Spleen (tissue), 11 donors: ENCODE data around the gene SLC23A1. TPM values are rescaled to one million over a fixed set of nuclear protein-coding genes. Genes with fewer than 3 reads are reported as not detected.

Experiments
- DNase-seq: peaks from one replicate; pipeline ENCODE4 v3.0.0-alpha.2; 2020
- H3K27ac ChIP-seq, 8 donors: fragments of 200-600 bp; sonication (generic) in 7 of 8; 1 replicate in 4 of 8; 2 replicates in 4 of 8; pipeline versions ENCODE4 v1.5.0 to v1.8.0; 2016 to 2021; ENCODE audit warnings: inconsistent platforms in 4 of 8, mild to moderate bottlenecking in 4 of 8, moderate library complexity in 1 of 8
- H3K27me3 ChIP-seq, 7 donors: fragments of 200-600 bp; sonication (generic) in 6 of 7; replicated peaks in 1 of 7; 1 replicate in 4 of 7; 2 replicates in 3 of 7; pipeline versions ENCODE4 v1.5.0 to v1.8.0; 2016 to 2021; ENCODE audit warnings: inconsistent platforms in 3 of 7, mild to moderate bottlenecking in 1 of 7
- H3K36me3 ChIP-seq, 6 donors: fragments of 200-600 bp; sonication (generic) in 5 of 6; 1 replicate in 4 of 6; 2 replicates in 2 of 6; pipeline versions ENCODE4 v1.5.0 to v1.8.0; 2016 to 2021; ENCODE audit warnings: inconsistent platforms in 2 of 6
- H3K4me1 ChIP-seq, 6 donors: fragments of 200-600 bp; sonication (generic) in 5 of 6; 1 replicate in 3 of 6; 2 replicates in 3 of 6; pipeline versions ENCODE4 v1.5.0 to v1.8.0; 2016 to 2021; ENCODE audit warnings: inconsistent platforms in 3 of 6
- H3K4me3 ChIP-seq, 8 donors: fragments of 200-600 bp; sonication (generic) in 7 of 8; 1 replicate in 4 of 8; 2 replicates in 4 of 8; pipeline versions ENCODE4 v1.5.0 to v1.8.0; 2016 to 2021; ENCODE audit warnings: inconsistent platforms in 4 of 8, mild to moderate bottlenecking in 4 of 8, moderate library complexity in 2 of 8
- H3K9me3 ChIP-seq, 8 donors: fragments of 200-600 bp; sonication (generic) in 7 of 8; 1 replicate in 4 of 8; 2 replicates in 4 of 8; pipeline versions ENCODE4 v1.5.0 to v1.8.0; 2016 to 2021; ENCODE audit warnings: inconsistent platforms in 4 of 8
- POLR2A ChIP-seq, 3 donors: fragments of 450-650 bp; IDR thresholded peaks; one replicate each; pipeline ENCODE4 v1.5.1; 2017; ENCODE audit warnings: antibody characterized with exemption in 3 of 3, mild to moderate bottlenecking in 1 of 3
- POLR2AphosphoS5 ChIP-seq, 3 donors: sonication (generic); formaldehyde crosslinking; IDR thresholded peaks; one replicate each; pipeline ENCODE4 v1.5.1; 2017; ENCODE audit warnings: antibody characterized with exemption in 3 of 3
- WGBS, 5 donors: extraction: QIAGEN DNeasy Blood & Tissue Kit in 3 of 5; methylation state at CpG; one replicate each; pipeline versions ENCODE4 v1.1.5 to v1.1.7; 2013 to 2018; 5-methylcytosine and 5-hydroxymethylcytosine counted together
- intact Hi-C: fragments of 100-400 bp; cut with DNase I; formaldehyde crosslinking; loops from one replicate; pipeline ENCODE4 v1.15.0; 2023; ENCODE audit warnings: low total_unique reads
- polyA plus RNA-seq, 3 donors: library from polyadenylated mRNA; stranded (reverse); fragments of 200-250 nt; gene quantifications; one replicate each; pipeline ENCODE4 v1.2.1, GENCODE V29; 2013
- total RNA-seq, 7 donors: library from RNA; depleted of rRNA in 3 of 7; stranded (reverse); fragments of >200 nt in 3 of 7; fragmentation: NEBNext Ultra II Directional in 4 of 7; extraction: Animal tissue kit (Norgen Biotek cat#: 25700) in 4 of 7; gene quantifications; one replicate each; pipeline versions ENCODE4 v1.1.0 to v1.2.1, GENCODE V29; 2016 to 2021
- TF ChIP-seq, protein P1 (sequence below), 11 experiments: fragments of 200-600 bp in 7 of 11; fragments of 450-650 bp in 4 of 11; sonication (generic) in 4 of 11; IDR thresholded peaks in 8 of 11; conservative IDR thresholded peaks in 3 of 11; 1 replicate in 7 of 11; 2 replicates in 4 of 11; pipeline versions ENCODE4 v1.4.0 to v1.8.0; 2016 to 2021; ENCODE audit warnings: antibody characterized with exemption in 11 of 11, inconsistent platforms in 4 of 11, mild to moderate bottlenecking in 1 of 11
- donor health status: healthy with polysubstance abuse.
- donor health status: DM: no; HTN: no; CAD: no; lungs with moderate emphysema.
- donor health status: DM: no; HTN: no; CAD: no.
- donor health status: Bipolar disorder and iron deficiency.
- donor health status: healthy.
- donor health status: DM: no; HTN: no; CAD: no.
- donor health status: DM: yes; HTN: yes; CAD: no.

Gene SLC23A1
- total and polyA plus RNA-seq, 10 donors = 0.28 to 2.4 (median 1.2) TPM; not detected in 1

DNA sequence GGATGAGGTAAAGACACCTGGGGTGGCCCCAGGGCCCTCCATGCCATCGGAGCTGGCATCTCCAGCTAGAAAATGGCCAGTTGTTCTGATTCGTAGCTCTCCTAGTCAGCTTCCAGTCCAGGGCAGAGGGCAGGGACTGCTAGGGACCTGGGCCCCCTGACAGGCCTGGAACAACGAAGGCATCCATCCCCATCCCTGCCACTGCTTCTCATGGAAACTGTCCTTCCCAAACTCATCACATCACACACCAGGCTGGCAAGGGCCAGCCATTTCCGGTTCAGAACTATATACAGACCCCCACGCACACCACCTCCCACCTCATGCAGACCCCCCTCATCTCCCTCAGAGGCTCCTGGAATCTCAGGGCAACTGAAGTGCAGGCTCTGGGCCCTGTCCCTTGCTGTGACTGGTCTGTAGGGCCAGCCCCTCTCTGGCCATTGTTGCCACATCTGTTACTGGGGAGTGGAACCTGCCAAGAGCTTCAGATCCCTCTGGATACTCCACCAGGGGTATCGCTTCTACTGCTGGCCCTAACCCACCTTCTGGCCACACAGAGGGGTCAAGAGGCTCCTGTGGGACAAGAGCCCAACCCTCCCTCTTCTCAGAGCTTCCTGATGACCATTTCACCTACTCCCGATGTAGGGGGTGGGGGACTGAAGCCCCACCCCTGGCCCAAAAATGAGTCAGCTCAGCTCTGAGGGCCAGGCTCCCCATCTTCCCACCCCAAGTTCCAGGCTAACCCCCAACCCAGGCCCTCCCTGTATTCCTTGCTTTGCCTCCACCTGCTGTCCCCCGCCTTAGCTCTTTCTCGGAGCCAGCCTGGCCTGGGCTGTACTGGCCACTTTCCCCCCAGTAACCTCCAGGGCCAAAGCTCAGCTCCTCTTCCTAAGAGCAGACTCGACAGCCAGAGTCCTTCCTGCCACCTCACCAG is 7.8 kb upstream of the SLC23A1 start:
- intact Hi-C loops = no loop called here
- Histone ChIP-seq H3K27me3 (peaks cover 0 to 36% (median 15%) of the 10 kb centered on the region in 7 donors), H3K4me3 (peak overlapping the region in 1 of 8 donors; percentile 77), H3K4me1 (peaks cover 28 to 100% (median 87%) of the 10 kb centered on the region in 6 donors), H3K27ac (peak overlapping the region; percentile 30 to 91 (median 78)), H3K9me3 (no peaks in the 10 kb centered on the region), H3K36me3 (no peaks in the 10 kb centered on the region)
- 72 to 78% (median 75%) methylated on average over 10 of the region's 10 CpGs for WGBS, 5 donors
- TF ChIP-seq POLR2AphosphoS5 (IDR thresholded peaks at IDR 0.05) (no peak), POLR2A (IDR thresholded peaks at IDR 0.05) (no peak)
- TF ChIP-seq, protein P1, sequence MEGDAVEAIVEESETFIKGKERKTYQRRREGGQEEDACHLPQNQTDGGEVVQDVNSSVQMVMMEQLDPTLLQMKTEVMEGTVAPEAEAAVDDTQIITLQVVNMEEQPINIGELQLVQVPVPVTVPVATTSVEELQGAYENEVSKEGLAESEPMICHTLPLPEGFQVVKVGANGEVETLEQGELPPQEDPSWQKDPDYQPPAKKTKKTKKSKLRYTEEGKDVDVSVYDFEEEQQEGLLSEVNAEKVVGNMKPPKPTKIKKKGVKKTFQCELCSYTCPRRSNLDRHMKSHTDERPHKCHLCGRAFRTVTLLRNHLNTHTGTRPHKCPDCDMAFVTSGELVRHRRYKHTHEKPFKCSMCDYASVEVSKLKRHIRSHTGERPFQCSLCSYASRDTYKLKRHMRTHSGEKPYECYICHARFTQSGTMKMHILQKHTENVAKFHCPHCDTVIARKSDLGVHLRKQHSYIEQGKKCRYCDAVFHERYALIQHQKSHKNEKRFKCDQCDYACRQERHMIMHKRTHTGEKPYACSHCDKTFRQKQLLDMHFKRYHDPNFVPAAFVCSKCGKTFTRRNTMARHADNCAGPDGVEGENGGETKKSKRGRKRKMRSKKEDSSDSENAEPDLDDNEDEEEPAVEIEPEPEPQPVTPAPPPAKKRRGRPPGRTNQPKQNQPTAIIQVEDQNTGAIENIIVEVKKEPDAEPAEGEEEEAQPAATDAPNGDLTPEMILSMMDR (IDR thresholded peaks at IDR 0.05 in 8 of 11, conservative IDR thresholded peaks at IDR 0.05 in 3 of 11) = no peak
- DNase-seq = no peak

DNA sequence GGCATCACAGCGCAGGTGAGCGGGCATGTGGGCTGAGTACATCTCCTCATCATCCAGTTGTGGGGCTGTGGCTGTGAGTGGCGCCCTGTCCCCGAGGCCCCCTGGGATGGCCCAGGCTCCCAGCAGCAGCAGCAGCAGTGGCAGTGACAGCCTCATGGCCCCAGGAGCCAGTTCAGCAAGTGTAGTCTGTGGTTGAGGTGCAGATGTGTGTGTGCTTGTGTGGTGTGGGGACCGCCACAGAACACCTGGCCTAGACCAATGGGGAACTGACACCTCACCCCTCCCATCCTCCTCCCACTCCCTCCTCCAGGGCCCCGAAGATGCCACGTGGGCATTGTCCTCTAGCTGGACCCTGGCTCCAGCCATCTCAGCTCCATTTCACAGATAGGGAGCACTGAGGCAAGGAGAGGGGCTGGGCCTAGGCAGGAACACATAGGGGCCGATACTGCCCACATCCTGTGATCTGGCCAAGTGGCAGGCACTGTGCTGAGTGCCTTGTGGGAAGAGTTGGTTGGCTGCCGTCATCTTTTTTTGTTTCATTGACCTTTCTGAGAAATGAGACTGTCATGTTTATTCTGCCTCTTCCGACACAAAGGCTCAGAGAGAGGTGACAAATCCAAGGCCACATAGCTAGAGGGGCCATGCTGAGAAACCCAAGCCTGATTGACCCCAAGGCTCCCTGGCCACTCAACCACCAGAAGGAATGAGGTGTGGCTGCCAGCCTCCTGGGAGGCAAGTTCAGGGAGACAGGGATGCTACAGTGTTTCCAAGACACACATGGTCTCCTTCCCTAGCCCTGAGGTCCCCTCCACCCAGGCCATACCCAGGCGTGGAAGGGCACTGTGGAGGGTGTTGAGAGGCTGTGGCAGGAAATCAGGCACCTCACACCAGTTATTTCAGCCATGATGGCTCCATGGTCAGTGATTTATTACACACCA is 6.9 kb upstream of the SLC23A1 start, which contains the start of gene MZB1:
MZB1 (minus strand) TSS at position 213 of the 938 bp plus-strand sequence; CDS start at position 156, 57 bp downstream.
- DNase-seq = peak; percentile 91
- H3K27ac ChIP-seq = peak within 1 kb of the TSS; percentile 30 to 91 (median 78)
- no peaks in the 10 kb centered on the region for H3K36me3 ChIP-seq
- intact Hi-C loops = loop anchor here (10.0 kb wide), 1 partner anchor 95 kb away; the partner anchor contains the start of gene MATR3
- H3K4me3 ChIP-seq = peak within 1 kb of the TSS in 7 of 8 donors; percentile 23 to 70 (median 28)
- no peaks in the 10 kb centered on the region for H3K9me3 ChIP-seq
- 34 to 50% (median 42%) methylated on average over 8 to 11 of the region's 11 CpGs for WGBS, 5 donors
- H3K27me3 ChIP-seq = peaks cover 0 to 33% (median 15%) of the 10 kb centered on the region in 7 donors
- TF ChIP-seq, protein P1 (IDR thresholded peaks at IDR 0.05 in 8 of 11, conservative IDR thresholded peaks at IDR 0.05 in 3 of 11) = no peak
- peak in 1 of 3 donors; percentile 74 for TF ChIP-seq POLR2A (IDR thresholded peaks at IDR 0.05)
- peak; percentile 85 to 95 (median 94) for TF ChIP-seq POLR2AphosphoS5 (IDR thresholded peaks at IDR 0.05)
- peaks cover 31 to 100% (median 93%) of the 10 kb centered on the region in 6 donors for H3K4me1 ChIP-seq

DNA sequence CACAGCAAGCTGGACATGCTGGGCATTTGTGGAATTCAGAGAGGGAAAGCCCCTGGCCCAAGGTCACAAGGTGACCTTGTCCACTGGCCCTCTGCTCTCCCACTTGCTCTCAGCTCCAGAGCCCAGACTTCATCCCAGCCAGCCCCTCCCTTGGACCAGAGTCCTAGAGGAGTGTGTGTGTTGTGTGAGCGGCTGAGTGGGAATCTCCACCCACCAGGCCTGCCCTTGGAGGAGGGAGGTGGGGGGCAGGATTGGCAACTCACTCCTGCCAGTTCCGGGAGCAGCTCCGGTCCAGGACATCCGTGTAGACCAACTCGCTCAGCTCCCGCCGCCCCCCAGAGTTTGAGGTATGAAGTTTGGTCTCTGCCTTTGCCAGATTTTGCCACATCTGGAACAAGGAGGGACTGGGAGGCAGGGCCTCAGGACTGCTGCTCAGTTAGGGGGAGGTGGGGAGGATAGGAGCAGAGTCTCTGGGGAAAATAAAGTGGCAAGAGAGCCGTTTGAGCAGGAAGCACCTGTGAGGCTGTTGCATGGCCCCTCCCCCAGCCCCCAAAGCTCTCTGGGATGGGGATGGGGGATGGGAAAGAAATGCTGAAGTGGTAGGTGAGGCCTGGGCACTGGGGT is 5.2 kb upstream of the SLC23A1 start:
- WGBS, 5 donors = 8 to 21% (median 15%) methylated on average over 8 of the region's 8 CpGs
- peak; percentile 85 for DNase-seq

More for the DNA sequence above, 5.2 kb upstream of the SLC23A1 start:
- intact Hi-C loops = loop anchor here (10.0 kb wide), 1 partner anchor 94 kb away; the partner anchor contains the start of gene MATR3
- no peaks in the 10 kb centered on the region for H3K9me3 ChIP-seq
- H3K4me1 ChIP-seq = peaks cover 40 to 100% (median 93%) of the 10 kb centered on the region in 6 donors
- peak overlapping the region in 7 of 8 donors; percentile 29 to 91 (median 80) for H3K27ac ChIP-seq
- TF ChIP-seq POLR2A (IDR thresholded peaks at IDR 0.05) (no peak), POLR2AphosphoS5 (IDR thresholded peaks at IDR 0.05) (peak; percentile 56 to 63 (median 60))
- TF ChIP-seq, protein P1 (IDR thresholded peaks at IDR 0.05 in 8 of 11, conservative IDR thresholded peaks at IDR 0.05 in 3 of 11) = no peak
- H3K36me3 ChIP-seq = no peaks in the 10 kb centered on the region
- H3K27me3 ChIP-seq = peaks cover 0 to 17% (median 1%) of the 10 kb centered on the region in 7 donors
- H3K4me3 ChIP-seq = peak overlapping the region in 6 of 8 donors; percentile 23 to 70 (median 30)
